HepG2 (cell line): ENCODE measurements around the gene LCLAT1. TPM values are rescaled to one million over a fixed set of nuclear protein-coding genes. Genes with fewer than 3 reads are reported as not detected.

ENCODE experiments used
- ATAC-seq: fragments of 200-7000 bp; cut with Tn5 transposase; 3 replicates; pipeline ENCODE4 v1.9.1; 2020; ENCODE audit warnings: mild to moderate bottlenecking, moderate library complexity
- BruUV-seq: library from RNA; stranded (reverse); fragments of 400-500 nt; replicated peaks from 2 replicates; lab custom pipeline; 2021; lab: Mats Ljungman, UMichigan
- CTCF ChIA-PET: fragments of 300-600 bp; formaldehyde crosslinking; extraction: SDS; loops from one replicate; lab custom pipeline; 2021; ENCODE audit warnings: low total read pairs, inconsistent platforms, low intra/inter-chr PET ratio; lab: Yijun Ruan, JAX
- POLR2A ChIA-PET: fragments of 350-600 bp; sonication (Branson Sonifier 250); formaldehyde crosslinking; loops from one replicate; lab custom pipeline; 2020; ENCODE audit warnings: antibody characterized with exemption, inconsistent platforms; lab: Yijun Ruan, JAX
- DNase-seq: peaks from one replicate; pipeline ENCODE4 v3.0.0-alpha.2; 2015; ENCODE audit warnings: low spot score
- FAIRE-seq: peaks from 3 replicates; lab custom pipeline; 2011; peaks lifted over from hg19 to GRCh38; lab: Jason Lieb, UNC
- H2AFZ ChIP-seq: one replicate; pipeline ENCODE4 v1.6.1; 2011; ENCODE audit warnings: low read length, inconsistent platforms
- H3K27ac ChIP-seq: fragments of 300-600 bp; 3 replicates; pipeline ENCODE4 v1.8.0; 2011; ENCODE audit warnings: mixed run types, mild to moderate bottlenecking, mixed read lengths, low read length, inconsistent platforms; ENCODE audit not compliant: insufficient read depth; ENCODE audit errors: extremely low read length
- H3K27me3 ChIP-seq, 2 experiments: fragments of 200-600 bp in 1 of 2; 2 replicates in 1 of 2; 3 replicates in 1 of 2; pipeline versions ENCODE4 v1.6.0 to v1.8.0; 2011; ENCODE audit warnings: low read length in 2 of 2, mild to moderate bottlenecking in 2 of 2, moderate library complexity in 2 of 2, inconsistent platforms in 1 of 2; ENCODE audit not compliant: insufficient read depth in 2 of 2, control insufficient read depth in 1 of 2
- H3K36me3 ChIP-seq, 2 experiments: fragments of 200-600 bp in 1 of 2; replicated peaks in 1 of 2; 2 replicates in 1 of 2; 3 replicates in 1 of 2; pipeline versions ENCODE4 v1.5.1 to v1.8.0; 2011; ENCODE audit warnings: low read length in 2 of 2, inconsistent platforms in 1 of 2; ENCODE audit not compliant: insufficient read depth in 2 of 2, control insufficient read depth in 1 of 2
- H3K4me1 ChIP-seq: 2 replicates; pipeline ENCODE4 v1.5.1; 2012; ENCODE audit warnings: low read length, inconsistent platforms; ENCODE audit not compliant: insufficient read depth
- H3K4me2 ChIP-seq: 2 replicates; pipeline ENCODE4 v1.6.0; 2011; ENCODE audit warnings: low read depth, low read length, inconsistent platforms
- H3K4me3 ChIP-seq, 3 experiments: fragments of 200-600 bp in 1 of 3; sonication (generic), shearing (Covaris generic) in 1 of 3; replicated peaks in 1 of 3; 2 replicates each; pipeline ENCODE4 v1.5.1; 2011 to 2016; ENCODE audit warnings: low read length in 3 of 3, inconsistent platforms in 2 of 3, low read depth in 2 of 3, mild to moderate bottlenecking in 2 of 3, control low read depth in 1 of 3, mixed read lengths in 1 of 3; ENCODE audit not compliant: insufficient read depth in 1 of 3
- H3K79me2 ChIP-seq: one replicate; pipeline ENCODE4 v1.6.1; 2011; ENCODE audit warnings: low read length, inconsistent platforms; ENCODE audit not compliant: insufficient read depth
- H3K9ac ChIP-seq: 2 replicates; pipeline ENCODE4 v1.6.0; 2011; ENCODE audit warnings: mild to moderate bottlenecking, low read depth, low read length, inconsistent platforms; ENCODE audit not compliant: insufficient read depth
- H3K9me3 ChIP-seq: 2 replicates; pipeline ENCODE4 v1.5.1; 2012; ENCODE audit warnings: mild to moderate bottlenecking, low read length
- H4K20me1 ChIP-seq: 2 replicates; pipeline ENCODE4 v1.6.0; 2011; ENCODE audit warnings: inconsistent platforms, mild to moderate bottlenecking, low read length, moderate library complexity; ENCODE audit not compliant: insufficient read depth
- CREB3 ChIP-seq: sonication (generic); formaldehyde crosslinking; IDR thresholded peaks from 2 replicates; pipeline ENCODE4 v1.5.0; 2020; ENCODE audit warnings: missing genetic modification reagents
- DBP ChIP-seq: sonication (generic); formaldehyde crosslinking; IDR thresholded peaks from 2 replicates; pipeline ENCODE4 v1.4.0; 2020; ENCODE audit warnings: missing genetic modification reagents; ENCODE audit errors: not compliant biosample characterization
- ETV5 ChIP-seq: IDR thresholded peaks from 2 replicates; pipeline ENCODE4 v1.6.1; 2018; ENCODE audit warnings: missing biosample characterization, missing genetic modification reagents, inconsistent platforms, borderline replicate concordance
- PREB ChIP-seq: sonication (generic); formaldehyde crosslinking; IDR thresholded peaks from 2 replicates; pipeline ENCODE4 v1.4.0; 2020; ENCODE audit warnings: missing genetic modification reagents
- PRMT3 ChIP-seq: sonication (generic); formaldehyde crosslinking; IDR thresholded peaks from 2 replicates; pipeline ENCODE4 v1.8.1; 2022; ENCODE audit warnings: low read depth, mild to moderate bottlenecking, moderate library complexity, missing genetic modification reagents, borderline replicate concordance
- SP140L ChIP-seq: sonication (generic); formaldehyde crosslinking; IDR thresholded peaks from 2 replicates; pipeline ENCODE4 v1.4.0; 2020; ENCODE audit warnings: missing genetic modification reagents, borderline replicate concordance
- ZFP91 ChIP-seq: sonication (generic); formaldehyde crosslinking; IDR thresholded peaks from 2 replicates; pipeline ENCODE4 v1.9.0; 2022; ENCODE audit warnings: missing genetic modification reagents, mild to moderate bottlenecking, borderline replicate concordance
- ZFY ChIP-seq: sonication (generic); formaldehyde crosslinking; IDR thresholded peaks from 2 replicates; pipeline ENCODE4 v1.4.0; 2020; ENCODE audit warnings: missing genetic modification reagents
- ZIK1 ChIP-seq: sonication (generic); formaldehyde crosslinking; IDR thresholded peaks from 2 replicates; pipeline ENCODE4 v1.5.0; 2020; ENCODE audit warnings: mild to moderate bottlenecking, low read depth, missing genetic modification reagents, borderline replicate concordance
- ZNF333 ChIP-seq: sonication (generic); formaldehyde crosslinking; IDR thresholded peaks from 2 replicates; pipeline ENCODE4 v1.4.0; 2020; ENCODE audit warnings: mild to moderate bottlenecking, missing genetic modification reagents, borderline replicate concordance
- ZNF7 ChIP-seq: IDR thresholded peaks from 2 replicates; pipeline ENCODE4 v1.6.1; 2016; ENCODE audit warnings: missing biosample characterization, missing genetic modification reagents
- ZNF776 ChIP-seq: sonication (generic); formaldehyde crosslinking; IDR thresholded peaks from 2 replicates; pipeline ENCODE4 v1.4.0; 2020; ENCODE audit warnings: mild to moderate bottlenecking, missing genetic modification reagents
- ZSCAN31 ChIP-seq: sonication (generic); formaldehyde crosslinking; IDR thresholded peaks from 2 replicates; pipeline ENCODE4 v1.5.0; 2020; ENCODE audit warnings: low read depth, mild to moderate bottlenecking, missing genetic modification reagents
- WGBS: methylation state at CpG from one replicate; pipeline ENCODE4 v1.1.6; 2017; ENCODE audit warnings: low lambda C conversion rate; 5-methylcytosine and 5-hydroxymethylcytosine counted together
- in situ Hi-C: cut with HindIII; loops from 2 replicates; pipeline ENCODE4 v1.10.0; 2017; ENCODE audit warnings: low pct_unique_long_range_greater_than_20kb; ENCODE audit not compliant: extremely low pct_ligation_motif_present
- intact Hi-C: fragments of 100-400 bp; cut with micrococcal nuclease; formaldehyde crosslinking; loops from one replicate; pipeline ENCODE4 v1.10.0; 2022; ENCODE audit not compliant: unreplicated experiment
- polyA plus RNA-seq, 8 experiments: library from polyadenylated mRNA; depleted of rRNA in 3 of 8; stranded (reverse) in 7 of 8; unstranded in 1 of 8; fragments of >200 nt; fragmentation: Illumina TruSeq in 4 of 8; extraction: Trizol in 4 of 8; gene quantifications; 2 replicates each; pipeline versions ENCODE4 v1.2.1 to v1.2.3, GENCODE V29; 2011 to 2016; ENCODE audit warnings: low read depth in 4 of 8, missing spikeins in 1 of 8, mixed read lengths in 1 of 8; ENCODE audit not compliant: insufficient read depth in 1 of 8
- total RNA-seq, 5 experiments: library from RNA; depleted of rRNA; stranded (reverse); fragments of >200 nt; fragmentation: Illumina TruSeq; extraction: Trizol; gene quantifications; 2 replicates each; pipeline ENCODE4 v1.2.3, GENCODE V29; 2016; ENCODE audit warnings: low read depth in 1 of 5

The LCLAT1 gene
- total and polyA plus RNA-seq, 2 of the 13 experiments (the other 11 are each of a cell fraction or from before 2014, with no cell fraction given) = 18.0 to 28.0 TPM

- FAIRE-seq = no peak
- no peak for ATAC-seq
- POLR2A ChIA-PET = no interaction called here
- BruUV-seq = no TSS peak
- Histone ChIP-seq H3K79me2 (no peaks in the 10 kb centered on the region), H3K4me3 (no peak overlapping the region), H4K20me1 (no peaks in the 10 kb centered on the region), H3K4me1 (no peaks in the 10 kb centered on the region), H3K36me3 (peaks cover 0 to 1% of the 10 kb centered on the region in 2 experiments; a peak in 1 of 5 replicates), H3K27ac (no peak overlapping the region), H2AFZ (no peak overlapping the region), H3K9ac (no peak overlapping the region), H3K4me2 (no peak overlapping the region), H3K27me3 (no peaks in the 10 kb centered on the region), H3K9me3 (no peaks in the 10 kb centered on the region)
- WGBS = 100% methylated on average over 2 of the region's 2 CpGs
- in situ Hi-C loops = no loop called here
- DNase-seq = no peak
- intact Hi-C loops = no loop called here
- CTCF ChIA-PET = no interaction called here
- TF ChIP-seq PREB (no peak), SP140L (CRISPR knock-in tag) (no peak), PRMT3 (CRISPR knock-in tag) (no peak)
These were observed 144.1 kb downstream of the LCLAT1 start for GRCh38 chr2:30591186-30591585.

- H2AFZ ChIP-seq = no peak overlapping the region
- no peak overlapping the region for H3K4me2 ChIP-seq
- H3K79me2 ChIP-seq = no peaks in the 10 kb centered on the region
- in situ Hi-C loops = no loop called here
- H3K27ac ChIP-seq = no peak overlapping the region
- DNase-seq = no peak
- no peak overlapping the region for H3K9ac ChIP-seq
- H3K4me3 ChIP-seq = no peak overlapping the region
- 83% methylated on average over 1 of the region's 1 CpG for WGBS
- no peaks in the 10 kb centered on the region; a peak in 1 of 5 replicates for H3K36me3 ChIP-seq
- ChIA-PET CTCF (no interaction called here), POLR2A (no interaction called here)
- FAIRE-seq = no peak
- BruUV-seq = no TSS peak
- H4K20me1 ChIP-seq = no peaks in the 10 kb centered on the region
- peaks cover 12% of the 10 kb centered on the region for H3K4me1 ChIP-seq
- ATAC-seq = no peak
- no peaks in the 10 kb centered on the region for H3K27me3 ChIP-seq
- intact Hi-C loops = no loop called here
- no peaks in the 10 kb centered on the region for H3K9me3 ChIP-seq
- TF ChIP-seq DBP (CRISPR knock-in tag) = no peak
- TF ChIP-seq ZFP91 = no peak
- no peak for TF ChIP-seq ZNF333
- no peak for TF ChIP-seq CREB3
- no peak for TF ChIP-seq ZIK1 (CRISPR knock-in tag)
- no peak for TF ChIP-seq ZNF7
- TF ChIP-seq ZSCAN31 (CRISPR knock-in tag) = no peak
- no peak for TF ChIP-seq ETV5 (CRISPR knock-in tag)
- TF ChIP-seq ZNF776 (CRISPR knock-in tag) = no peak
- no peak for TF ChIP-seq ZFY
These were observed 154.3 kb downstream of the LCLAT1 start for GRCh38 chr2:30601375-30601774.
